HCT116 (cell line): ENCODE measurements around the gene TDRD12. TPM values are rescaled to one million over a fixed set of nuclear protein-coding genes. Genes with fewer than 3 reads are reported as not detected.

Experiments used
- ATAC-seq: fragments of 200-7000 bp; cut with Tn5 transposase; 2 replicates; pipeline ENCODE4 v1.9.1; 2020; ENCODE audit warnings: mild to moderate bottlenecking, moderate library complexity
- BruUV-seq: library from RNA; stranded (reverse); fragments of 400-500 nt; replicated peaks from 2 replicates; lab custom pipeline; 2021; lab: Mats Ljungman, UMichigan
- CTCF ChIA-PET: fragments of 300-600 bp; sonication (Branson Sonifier 250); formaldehyde crosslinking; loops from one replicate; lab custom pipeline; 2021; ENCODE audit warnings: antibody characterized with exemption; lab: Charles Lee
- POLR2A ChIA-PET: fragments of 300-600, 350-600 bp; sonication (Branson Sonifier 250); formaldehyde crosslinking; loops from one replicate; lab custom pipeline; 2021; ENCODE audit warnings: antibody characterized with exemption; lab: Charles Lee
- RAD21 ChIA-PET, 2 experiments: fragments of 300-600 bp; sonication (Branson Sonifier 250); formaldehyde crosslinking; loops; one replicate each; lab custom pipeline; 2023; ENCODE audit warnings: low total read pairs in 2 of 2; ENCODE audit not compliant: uncharacterized antibody in 2 of 2, unreplicated experiment in 2 of 2, low non-redundant PET in 1 of 2; lab: Charles Lee
- DNase-seq: peaks from one replicate; pipeline ENCODE4 v3.0.0-alpha.2; 2010; ENCODE audit warnings: low read depth, low spot score
- H2AFZ ChIP-seq: fragments of 200-600 bp; shearing (Covaris generic), sonication (generic); 2 replicates; pipeline ENCODE4 v1.6.1; 2017; ENCODE audit warnings: low read depth, mixed run types, mixed read lengths, antibody characterized with exemption, low read length; ENCODE audit not compliant: poor library complexity, severe bottlenecking
- H3K27ac ChIP-seq: 2 replicates; pipeline ENCODE4 v1.5.1; 2012; ENCODE audit warnings: low read depth, low read length
- H3K27me3 ChIP-seq: fragments of 200-600 bp; sonication (generic); 2 replicates; pipeline ENCODE4 v1.6.1; 2016; ENCODE audit warnings: mixed run types, low read length, mixed read lengths; ENCODE audit not compliant: insufficient read depth
- H3K36me3 ChIP-seq, 2 experiments: fragments of 200-500 bp in 1 of 2; fragments of 200-600 bp in 1 of 2; sonication (Bioruptor generic) in 1 of 2; sonication (generic) in 1 of 2; 2 replicates each; pipeline versions ENCODE4 v1.5.1 to v1.6.1; 2014 to 2016; ENCODE audit warnings: low read length in 2 of 2, inconsistent platforms in 1 of 2, mixed read lengths in 1 of 2, mixed run types in 1 of 2; ENCODE audit not compliant: insufficient read depth in 2 of 2, control insufficient read depth in 1 of 2
- H3K4me1 ChIP-seq, 2 experiments: fragments of 200-600 bp in 1 of 2; sonication (generic) in 1 of 2; 2 replicates each; pipeline versions ENCODE4 v1.5.1 to v1.6.1; 2012 to 2017; ENCODE audit warnings: low read length in 2 of 2, inconsistent platforms in 1 of 2, mild to moderate bottlenecking in 1 of 2, mixed read lengths in 1 of 2, mixed run types in 1 of 2, moderate library complexity in 1 of 2; ENCODE audit not compliant: insufficient read depth in 2 of 2, control insufficient read depth in 1 of 2
- H3K4me2 ChIP-seq: fragments of 200-600 bp; sonication (generic); 2 replicates; pipeline ENCODE4 v1.6.1; 2017; ENCODE audit warnings: mixed run types, low read length, mixed read lengths
- H3K4me3 ChIP-seq, 2 experiments: fragments of 200-600 bp in 1 of 2; sonication (generic) in 1 of 2; replicated peaks in 1 of 2; 2 replicates each; pipeline ENCODE4 v1.5.1; 2011 to 2016; ENCODE audit warnings: low read length in 2 of 2, control low read depth in 1 of 2, low read depth in 1 of 2, mild to moderate bottlenecking in 1 of 2, mixed read lengths in 1 of 2, mixed run types in 1 of 2
- H3K79me2 ChIP-seq: fragments of 200-600 bp; sonication (generic); 2 replicates; pipeline ENCODE4 v1.6.1; 2017; ENCODE audit warnings: mild to moderate bottlenecking, mixed run types, low read length, moderate library complexity, mixed read lengths; ENCODE audit not compliant: insufficient read depth
- H3K9ac ChIP-seq: fragments of 200-600 bp; sonication (generic); 2 replicates; pipeline ENCODE4 v1.6.1; 2016; ENCODE audit warnings: low read length, mixed read lengths
- H3K9me2 ChIP-seq: fragments of 200-600 bp; sonication (generic), shearing (Covaris generic); 2 replicates; pipeline ENCODE4 v1.6.1; 2017; ENCODE audit warnings: mixed run types, mild to moderate bottlenecking, moderate library complexity; ENCODE audit not compliant: insufficient read depth
- H3K9me3 ChIP-seq, 2 experiments: fragments of 200-500 bp in 1 of 2; fragments of 200-600 bp in 1 of 2; sonication (Bioruptor generic) in 1 of 2; sonication (generic) in 1 of 2; 2 replicates each; pipeline ENCODE4 v1.6.1; 2014 to 2017; ENCODE audit warnings: low read length in 2 of 2, mixed read lengths in 2 of 2, inconsistent platforms in 1 of 2, low read depth in 1 of 2, mild to moderate bottlenecking in 1 of 2, mixed run types in 1 of 2, moderate library complexity in 1 of 2; ENCODE audit not compliant: control insufficient read depth in 1 of 2, insufficient read depth in 1 of 2
- H4K20me1 ChIP-seq: fragments of 200-600 bp; sonication (generic), shearing (Covaris generic); 2 replicates; pipeline ENCODE4 v1.6.1; 2017; ENCODE audit warnings: mixed run types, mild to moderate bottlenecking, moderate library complexity; ENCODE audit not compliant: insufficient read depth
- CBX3 ChIP-seq: IDR thresholded peaks from 2 replicates; pipeline ENCODE4 v1.6.1; 2012; ENCODE audit warnings: low read depth
- CEBPB ChIP-seq: IDR thresholded peaks from 2 replicates; pipeline ENCODE4 v1.6.1; 2012; ENCODE audit warnings: low read depth
- EGR1 ChIP-seq: IDR thresholded peaks from 2 replicates; pipeline ENCODE4 v1.6.1; 2012; ENCODE audit warnings: low read depth
- ELF1 ChIP-seq: IDR thresholded peaks from 2 replicates; pipeline ENCODE4 v1.6.1; 2012; ENCODE audit warnings: low read depth, borderline replicate concordance
- EZH2phosphoT487 ChIP-seq: fragments of 200-600 bp; IDR thresholded peaks from 2 replicates; pipeline ENCODE4 v1.6.1; 2018; ENCODE audit warnings: antibody characterized with exemption, borderline replicate concordance
- FOSL1 ChIP-seq: IDR thresholded peaks from 2 replicates; pipeline ENCODE4 v1.6.1; 2012; ENCODE audit warnings: low read depth
- JUND ChIP-seq: IDR thresholded peaks from 2 replicates; pipeline ENCODE4 v1.6.1; 2012
- POLR2A ChIP-seq: IDR thresholded peaks from 2 replicates; pipeline ENCODE4 v1.7.0; 2011; ENCODE audit warnings: borderline replicate concordance; ENCODE audit not compliant: insufficient read depth, insufficient read length; ENCODE audit errors: extremely low read depth
- POLR2AphosphoS5 ChIP-seq: IDR thresholded peaks from 2 replicates; pipeline ENCODE4 v1.6.1; 2011; ENCODE audit warnings: mild to moderate bottlenecking, low read depth, low read length, moderate library complexity
- RAD21 ChIP-seq: IDR thresholded peaks from 2 replicates; pipeline ENCODE4 v1.6.1; 2012; ENCODE audit warnings: low read depth, mild to moderate bottlenecking
- SRF ChIP-seq: IDR thresholded peaks from 2 replicates; pipeline ENCODE4 v1.6.1; 2012; ENCODE audit warnings: low read depth
- TCF7L2 ChIP-seq: IDR thresholded peaks from 2 replicates; pipeline ENCODE4 v1.7.0; 2011; ENCODE audit warnings: borderline replicate concordance, inconsistent platforms; ENCODE audit not compliant: insufficient read depth, insufficient read length; ENCODE audit errors: extremely low read depth
- YY1 ChIP-seq: IDR thresholded peaks from 2 replicates; pipeline ENCODE4 v1.6.1; 2011; ENCODE audit warnings: low read length, low read depth, moderate library complexity, mild to moderate bottlenecking; ENCODE audit not compliant: insufficient replicate concordance; ENCODE audit errors: extremely low read depth
- ZNF274 ChIP-seq: fragments of 200-500 bp; sonication (Bioruptor generic); IDR thresholded peaks from 2 replicates; pipeline ENCODE4 v1.6.1; 2014; ENCODE audit warnings: mild to moderate bottlenecking, low read depth, low read length, inconsistent platforms
- intact Hi-C: fragments of 100-400 bp; cut with micrococcal nuclease; formaldehyde crosslinking; loops from 2 replicates; pipeline ENCODE4 v1.10.0; 2022
- total RNA-seq: library from RNA; stranded (reverse); gene quantifications from one replicate; pipeline ENCODE4 v1.2.1, GENCODE V29; 2021; ENCODE audit not compliant: unreplicated experiment
- TF ChIP-seq, protein P1 (sequence below), 3 experiments: fragments of 200-600 bp in 1 of 3; sonication (generic) in 1 of 3; IDR thresholded peaks in 2 of 3; conservative IDR thresholded peaks in 1 of 3; 2 replicates each; pipeline ENCODE4 v1.5.1; 2012 to 2017; ENCODE audit warnings: low read depth in 2 of 3, low read length in 2 of 3, antibody characterized with exemption in 1 of 3, borderline replicate concordance in 1 of 3, control low read depth in 1 of 3, mild to moderate bottlenecking in 1 of 3, mixed read lengths in 1 of 3, mixed run types in 1 of 3, moderate library complexity in 1 of 3; ENCODE audit not compliant: insufficient read depth in 1 of 3
- TF ChIP-seq, protein P2 (sequence below): IDR thresholded peaks from 2 replicates; pipeline ENCODE4 v1.6.1; 2011; ENCODE audit warnings: mild to moderate bottlenecking, low read length, moderate library complexity; ENCODE audit not compliant: insufficient replicate concordance; ENCODE audit errors: extremely low read depth

The TDRD12 gene
- total RNA-seq, 1 experiment from 2014 or later: 0.30 TPM

DNA sequence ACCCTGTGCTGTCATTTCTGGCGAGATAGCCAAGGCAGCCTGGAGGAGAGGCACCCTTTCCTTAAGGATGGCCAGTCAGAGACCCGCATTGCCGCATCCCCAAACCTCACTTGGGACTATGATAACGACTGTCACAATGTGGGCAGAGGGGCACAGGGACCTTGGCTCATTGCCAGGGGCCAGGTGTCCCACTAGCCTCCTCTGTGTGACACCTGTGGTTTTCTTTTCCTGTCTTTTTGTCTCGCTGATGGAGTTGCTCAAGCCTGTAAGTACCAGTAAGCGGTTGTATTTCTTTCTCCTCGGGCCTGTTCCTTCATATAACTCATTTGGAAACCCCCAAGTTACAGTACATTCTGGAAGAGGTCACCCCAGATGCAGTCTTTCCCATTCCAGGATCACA is 59.5 kb downstream of the TDRD12 start:
- RAD21 ChIA-PET: no interaction called here
- BruUV-seq: no TSS peak
- DNase-seq: no peak

DNA sequence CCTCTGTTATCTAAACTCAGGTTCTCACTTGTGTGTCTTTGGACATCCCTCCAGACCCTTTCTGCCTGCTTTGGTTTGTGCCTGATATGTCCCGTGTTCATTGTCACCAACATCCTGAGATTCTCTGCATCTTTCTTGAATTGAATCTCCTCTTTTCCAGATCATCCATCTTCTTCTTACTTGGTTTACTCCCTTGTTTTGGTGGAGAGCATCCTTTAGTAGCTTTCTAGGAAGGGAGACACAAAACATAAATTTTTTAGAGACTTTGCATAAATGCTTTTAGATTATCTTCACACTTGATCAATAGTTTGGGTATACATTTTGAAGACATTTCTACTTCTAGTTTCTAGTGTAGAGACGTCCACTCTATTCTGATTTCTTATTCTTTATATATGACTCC is 61.7 kb downstream of the TDRD12 start:
- no peak for DNase-seq
- BruUV-seq: no TSS peak
- no peaks in the 10 kb centered on the region for H3K79me2 ChIP-seq
- no peak overlapping the region for H3K27ac ChIP-seq
- H3K9me2 ChIP-seq: no peaks in the 10 kb centered on the region
- TF ChIP-seq POLR2AphosphoS5: no peak
- no peak for TF ChIP-seq ZNF274
- TF ChIP-seq POLR2A: no peak
- TF ChIP-seq RAD21: no peak
- TF ChIP-seq EGR1: no peak
- no peak for TF ChIP-seq ELF1
- TF ChIP-seq SRF: no peak
- no peak for TF ChIP-seq JUND
- no peak for TF ChIP-seq CEBPB
- no peak for TF ChIP-seq EZH2phosphoT487
- TF ChIP-seq, protein P1, sequence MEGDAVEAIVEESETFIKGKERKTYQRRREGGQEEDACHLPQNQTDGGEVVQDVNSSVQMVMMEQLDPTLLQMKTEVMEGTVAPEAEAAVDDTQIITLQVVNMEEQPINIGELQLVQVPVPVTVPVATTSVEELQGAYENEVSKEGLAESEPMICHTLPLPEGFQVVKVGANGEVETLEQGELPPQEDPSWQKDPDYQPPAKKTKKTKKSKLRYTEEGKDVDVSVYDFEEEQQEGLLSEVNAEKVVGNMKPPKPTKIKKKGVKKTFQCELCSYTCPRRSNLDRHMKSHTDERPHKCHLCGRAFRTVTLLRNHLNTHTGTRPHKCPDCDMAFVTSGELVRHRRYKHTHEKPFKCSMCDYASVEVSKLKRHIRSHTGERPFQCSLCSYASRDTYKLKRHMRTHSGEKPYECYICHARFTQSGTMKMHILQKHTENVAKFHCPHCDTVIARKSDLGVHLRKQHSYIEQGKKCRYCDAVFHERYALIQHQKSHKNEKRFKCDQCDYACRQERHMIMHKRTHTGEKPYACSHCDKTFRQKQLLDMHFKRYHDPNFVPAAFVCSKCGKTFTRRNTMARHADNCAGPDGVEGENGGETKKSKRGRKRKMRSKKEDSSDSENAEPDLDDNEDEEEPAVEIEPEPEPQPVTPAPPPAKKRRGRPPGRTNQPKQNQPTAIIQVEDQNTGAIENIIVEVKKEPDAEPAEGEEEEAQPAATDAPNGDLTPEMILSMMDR (IDR thresholded peaks at IDR 0.05 in 2 of 3, conservative IDR thresholded peaks at IDR 0.05 in 1 of 3; ENCODE audit: borderline replicate concordance in 1 of 3, insufficient read depth in 1 of 3, low read depth in 2 of 3, low read length in 2 of 3): no peak
- TF ChIP-seq CBX3: no peak
- no peak for TF ChIP-seq TCF7L2
- no peak for TF ChIP-seq YY1
- TF ChIP-seq, protein P2, sequence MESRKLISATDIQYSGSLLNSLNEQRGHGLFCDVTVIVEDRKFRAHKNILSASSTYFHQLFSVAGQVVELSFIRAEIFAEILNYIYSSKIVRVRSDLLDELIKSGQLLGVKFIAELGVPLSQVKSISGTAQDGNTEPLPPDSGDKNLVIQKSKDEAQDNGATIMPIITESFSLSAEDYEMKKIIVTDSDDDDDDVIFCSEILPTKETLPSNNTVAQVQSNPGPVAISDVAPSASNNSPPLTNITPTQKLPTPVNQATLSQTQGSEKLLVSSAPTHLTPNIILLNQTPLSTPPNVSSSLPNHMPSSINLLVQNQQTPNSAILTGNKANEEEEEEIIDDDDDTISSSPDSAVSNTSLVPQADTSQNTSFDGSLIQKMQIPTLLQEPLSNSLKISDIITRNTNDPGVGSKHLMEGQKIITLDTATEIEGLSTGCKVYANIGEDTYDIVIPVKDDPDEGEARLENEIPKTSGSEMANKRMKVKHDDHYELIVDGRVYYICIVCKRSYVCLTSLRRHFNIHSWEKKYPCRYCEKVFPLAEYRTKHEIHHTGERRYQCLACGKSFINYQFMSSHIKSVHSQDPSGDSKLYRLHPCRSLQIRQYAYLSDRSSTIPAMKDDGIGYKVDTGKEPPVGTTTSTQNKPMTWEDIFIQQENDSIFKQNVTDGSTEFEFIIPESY: no peak
- TF ChIP-seq FOSL1: no peak
- TF ChIP-seq, all 23 proteins: peak for 0
- no peak for ATAC-seq
- H3K4me2 ChIP-seq: no peak overlapping the region
- no peaks in the 10 kb centered on the region for H3K4me1 ChIP-seq
- RAD21 ChIA-PET: no interaction called here
- H2AFZ ChIP-seq: no peak overlapping the region
- H3K36me3 ChIP-seq: no peaks in the 10 kb centered on the region
- H3K9me3 ChIP-seq: no peaks in the 10 kb centered on the region
- CTCF ChIA-PET: no interaction called here
- intact Hi-C loops: no loop called here
- no peak overlapping the region for H3K4me3 ChIP-seq
- POLR2A ChIA-PET: no interaction called here
- H3K27me3 ChIP-seq: no peaks in the 10 kb centered on the region
- no peak overlapping the region for H3K9ac ChIP-seq
- no peaks in the 10 kb centered on the region for H4K20me1 ChIP-seq

More for the DNA sequence above, 59.5 kb downstream of the TDRD12 start:
- no peak for TF ChIP-seq POLR2A
- Histone ChIP-seq H3K27ac (no peak overlapping the region), H3K36me3 (no peaks in the 10 kb centered on the region), H2AFZ (no peak overlapping the region), H3K9me2 (no peaks in the 10 kb centered on the region), H3K4me2 (no peak overlapping the region), H4K20me1 (no peaks in the 10 kb centered on the region), H3K4me3 (no peak overlapping the region), H3K79me2 (no peaks in the 10 kb centered on the region), H3K9ac (no peak overlapping the region), H3K9me3 (no peaks in the 10 kb centered on the region), H3K4me1 (no peaks in the 10 kb centered on the region), H3K27me3 (no peaks in the 10 kb centered on the region)
- POLR2A ChIA-PET: no interaction called here
- intact Hi-C loops: no loop called here
- no peak for ATAC-seq
- CTCF ChIA-PET: no interaction called here
